ENCODE data around the gene NR4A1. TPM values are rescaled to one million over a fixed set of nuclear protein-coding genes. Genes with fewer than 3 reads are reported as not detected.

The NR4A1 gene
- total and polyA plus RNA-seq, 2 of the 13 experiments (the other 11 are each of a cell fraction or from before 2014, with no cell fraction given) = 5.7 to 15.2 TPM

GRCh38 chr12:52069327-52070184 lies 18.3 kb downstream of the NR4A1 start, which contains the start of gene ATG101 (continued):
- TF ChIP-seq FOSL2 (CRISPR knock-in tag; IDR thresholded peaks at IDR 0.05) = peak; percentile 70
- no peak for TF ChIP-seq HOXA9 (CRISPR knock-in tag; IDR thresholded peaks at IDR 0.05; ENCODE audit: borderline replicate concordance)
- peak; percentile 62; the same call in 1 of the 2 replicates for TF ChIP-seq HCFC1 (IDR thresholded peaks at IDR 0.05; ENCODE audit: low read depth, low read length)
- TF ChIP-seq DNMT3B (CRISPR knock-in tag; conservative IDR thresholded peaks at IDR 0.05) = 0 out of 2 replicates have a peak, but pooled peaks have one; percentile 32
- TF ChIP-seq, protein P1, sequence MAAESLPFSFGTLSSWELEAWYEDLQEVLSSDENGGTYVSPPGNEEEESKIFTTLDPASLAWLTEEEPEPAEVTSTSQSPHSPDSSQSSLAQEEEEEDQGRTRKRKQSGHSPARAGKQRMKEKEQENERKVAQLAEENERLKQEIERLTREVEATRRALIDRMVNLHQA (CRISPR knock-in tag; IDR thresholded peaks at IDR 0.05) = no peak
- TF ChIP-seq, protein P2, sequence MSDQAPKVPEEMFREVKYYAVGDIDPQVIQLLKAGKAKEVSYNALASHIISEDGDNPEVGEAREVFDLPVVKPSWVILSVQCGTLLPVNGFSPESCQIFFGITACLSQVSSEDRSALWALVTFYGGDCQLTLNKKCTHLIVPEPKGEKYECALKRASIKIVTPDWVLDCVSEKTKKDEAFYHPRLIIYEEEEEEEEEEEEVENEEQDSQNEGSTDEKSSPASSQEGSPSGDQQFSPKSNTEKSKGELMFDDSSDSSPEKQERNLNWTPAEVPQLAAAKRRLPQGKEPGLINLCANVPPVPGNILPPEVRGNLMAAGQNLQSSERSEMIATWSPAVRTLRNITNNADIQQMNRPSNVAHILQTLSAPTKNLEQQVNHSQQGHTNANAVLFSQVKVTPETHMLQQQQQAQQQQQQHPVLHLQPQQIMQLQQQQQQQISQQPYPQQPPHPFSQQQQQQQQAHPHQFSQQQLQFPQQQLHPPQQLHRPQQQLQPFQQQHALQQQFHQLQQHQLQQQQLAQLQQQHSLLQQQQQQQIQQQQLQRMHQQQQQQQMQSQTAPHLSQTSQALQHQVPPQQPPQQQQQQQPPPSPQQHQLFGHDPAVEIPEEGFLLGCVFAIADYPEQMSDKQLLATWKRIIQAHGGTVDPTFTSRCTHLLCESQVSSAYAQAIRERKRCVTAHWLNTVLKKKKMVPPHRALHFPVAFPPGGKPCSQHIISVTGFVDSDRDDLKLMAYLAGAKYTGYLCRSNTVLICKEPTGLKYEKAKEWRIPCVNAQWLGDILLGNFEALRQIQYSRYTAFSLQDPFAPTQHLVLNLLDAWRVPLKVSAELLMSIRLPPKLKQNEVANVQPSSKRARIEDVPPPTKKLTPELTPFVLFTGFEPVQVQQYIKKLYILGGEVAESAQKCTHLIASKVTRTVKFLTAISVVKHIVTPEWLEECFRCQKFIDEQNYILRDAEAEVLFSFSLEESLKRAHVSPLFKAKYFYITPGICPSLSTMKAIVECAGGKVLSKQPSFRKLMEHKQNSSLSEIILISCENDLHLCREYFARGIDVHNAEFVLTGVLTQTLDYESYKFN (CRISPR knock-in tag; conservative IDR thresholded peaks at IDR 0.05) = peak; percentile 45; the same call in 1 of the 2 replicates
- TF ChIP-seq NFAT5 (CRISPR knock-in tag; IDR thresholded peaks at IDR 0.05) = no peak
- TF ChIP-seq ARID2 (CRISPR knock-in tag; IDR thresholded peaks at IDR 0.05; ENCODE audit: borderline replicate concordance) = peak; percentile 76; the same call in 1 of the 2 replicates
- peak; percentile 49; the same call in 1 of the 2 replicates for TF ChIP-seq SOX5 (CRISPR knock-in tag; IDR thresholded peaks at IDR 0.05; ENCODE audit: borderline replicate concordance)
- peak; percentile 83 for TF ChIP-seq KMT2B (CRISPR knock-in tag; IDR thresholded peaks at IDR 0.05)
- peak; percentile 95 for TF ChIP-seq GATAD1 (CRISPR knock-in tag; IDR thresholded peaks at IDR 0.05)
- peak; percentile 64 for TF ChIP-seq ETV5 (CRISPR knock-in tag; IDR thresholded peaks at IDR 0.05; ENCODE audit: borderline replicate concordance)
- TF ChIP-seq ZNF550 (CRISPR knock-in tag; IDR thresholded peaks at IDR 0.05; ENCODE audit: borderline replicate concordance) = peak; percentile 48; the same call in 1 of the 2 replicates
- peak; percentile 75 for TF ChIP-seq IRF2 (CRISPR knock-in tag; IDR thresholded peaks at IDR 0.05)
- TF ChIP-seq SIN3B (IDR thresholded peaks at IDR 0.05; ENCODE audit: low read length) = peak; percentile 47; the same call in 1 of the 2 replicates
- no peak for TF ChIP-seq KAT7 (CRISPR knock-in tag; IDR thresholded peaks at IDR 0.05; ENCODE audit: borderline replicate concordance)
- peak; percentile 97 for TF ChIP-seq GABPB1 (CRISPR knock-in tag; IDR thresholded peaks at IDR 0.05)
- TF ChIP-seq KAT2B (IDR thresholded peaks at IDR 0.05; ENCODE audit: borderline replicate concordance, low read depth, low read length) = no peak
- peak; percentile 7 for TF ChIP-seq HNRNPLL (IDR thresholded peaks at IDR 0.05; ENCODE audit: low read depth, low read length, poor library complexity, severe bottlenecking)

Measured in HepG2 (cell line).